ENCODE measurements around the gene CIZ1. TPM values are rescaled to one million over a fixed set of nuclear protein-coding genes. Genes with fewer than 3 reads are reported as not detected.

Gene CIZ1
- total and polyA plus RNA-seq, 9 of the 15 experiments (the other 6 are each of a cell fraction or from before 2014, with no cell fraction given) = 6.6 to 329 (median 87.8) TPM

GRCh38 chr9:128218172-128218517 lies 26.8 kb upstream of the CIZ1 start (continued):
- TF ChIP-seq CLOCK (CRISPR knock-in tag; IDR thresholded peaks at IDR 0.05; ENCODE audit: borderline replicate concordance) = no peak
- no peak for TF ChIP-seq STAG1 (CRISPR knock-in tag; IDR thresholded peaks at IDR 0.05; ENCODE audit: borderline replicate concordance)
- no peak for TF ChIP-seq RB1 (IDR thresholded peaks at IDR 0.05; ENCODE audit: low read depth)
- TF ChIP-seq ZEB2 (IDR thresholded peaks at IDR 0.05) = no peak
- TF ChIP-seq SIN3A (IDR thresholded peaks at IDR 0.05; ENCODE audit: borderline replicate concordance in 2 of 2, control insufficient read depth in 1 of 2, low read depth in 2 of 2, low read length in 2 of 2) = 0 out of 4 replicates have a peak, but pooled peaks of 1 of the 2 experiments have one; percentile 22
- TF ChIP-seq PRPF4 (IDR thresholded peaks at IDR 0.05; ENCODE audit: insufficient read depth, low read depth, low read length, poor library complexity, severe bottlenecking) = no peak
- TF ChIP-seq, protein P1, sequence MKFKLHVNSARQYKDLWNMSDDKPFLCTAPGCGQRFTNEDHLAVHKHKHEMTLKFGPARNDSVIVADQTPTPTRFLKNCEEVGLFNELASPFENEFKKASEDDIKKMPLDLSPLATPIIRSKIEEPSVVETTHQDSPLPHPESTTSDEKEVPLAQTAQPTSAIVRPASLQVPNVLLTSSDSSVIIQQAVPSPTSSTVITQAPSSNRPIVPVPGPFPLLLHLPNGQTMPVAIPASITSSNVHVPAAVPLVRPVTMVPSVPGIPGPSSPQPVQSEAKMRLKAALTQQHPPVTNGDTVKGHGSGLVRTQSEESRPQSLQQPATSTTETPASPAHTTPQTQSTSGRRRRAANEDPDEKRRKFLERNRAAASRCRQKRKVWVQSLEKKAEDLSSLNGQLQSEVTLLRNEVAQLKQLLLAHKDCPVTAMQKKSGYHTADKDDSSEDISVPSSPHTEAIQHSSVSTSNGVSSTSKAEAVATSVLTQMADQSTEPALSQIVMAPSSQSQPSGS (CRISPR knock-in tag; IDR thresholded peaks at IDR 0.05) = no peak
- no peak for TF ChIP-seq SAP30 (IDR thresholded peaks at IDR 0.05; ENCODE audit: borderline replicate concordance, insufficient read depth, low read depth, low read length, poor library complexity, severe bottlenecking)
- TF ChIP-seq BCL6 (CRISPR knock-in tag; IDR thresholded peaks at IDR 0.05) = no peak
- TF ChIP-seq TRIM28 (IDR thresholded peaks at IDR 0.05) = no peak
- TF ChIP-seq COPS2 (conservative IDR thresholded peaks at IDR 0.05) = no peak
- no peak for TF ChIP-seq IFI16 (CRISPR knock-in tag; IDR thresholded peaks at IDR 0.05)
- TF ChIP-seq CBX1 (IDR thresholded peaks at IDR 0.05; ENCODE audit: low read depth) = no peak
- TF ChIP-seq TSC22D4 (tag; IDR thresholded peaks at IDR 0.05) = no peak
- no peak for TF ChIP-seq SNRNP70 (optimal IDR thresholded peaks at IDR 0.05; ENCODE audit: low read depth, low read length)
- TF ChIP-seq SIX5 (IDR thresholded peaks at IDR 0.05; ENCODE audit: borderline replicate concordance in 1 of 2, insufficient read depth in 1 of 2, low read depth in 1 of 2, low read length in 2 of 2) = no peak
- TF ChIP-seq MYNN (IDR thresholded peaks at IDR 0.05) = no peak
- TF ChIP-seq MYNN (CRISPR knock-in tag; IDR thresholded peaks at IDR 0.05) = no peak
- TF ChIP-seq FOS (IDR thresholded peaks at IDR 0.05; ENCODE audit: extremely low read depth, insufficient read length) = no peak
- no peak for TF ChIP-seq MYBL2 (IDR thresholded peaks at IDR 0.05; ENCODE audit: low read depth)
- no peak for TF ChIP-seq MYBL2 (CRISPR knock-in tag; IDR thresholded peaks at IDR 0.05; ENCODE audit: borderline replicate concordance)
- no peak for TF ChIP-seq FOXP1 (CRISPR knock-in tag; IDR thresholded peaks at IDR 0.05)
- TF ChIP-seq ETV5 (CRISPR knock-in tag; IDR thresholded peaks at IDR 0.05; ENCODE audit: low read depth) = no peak
- TF ChIP-seq MECOM (CRISPR knock-in tag; IDR thresholded peaks at IDR 0.05) = no peak
- no peak for TF ChIP-seq MCM7 (IDR thresholded peaks at IDR 0.05)
- TF ChIP-seq ZZZ3 (IDR thresholded peaks at IDR 0.05) = no peak
- TF ChIP-seq, protein P2, sequence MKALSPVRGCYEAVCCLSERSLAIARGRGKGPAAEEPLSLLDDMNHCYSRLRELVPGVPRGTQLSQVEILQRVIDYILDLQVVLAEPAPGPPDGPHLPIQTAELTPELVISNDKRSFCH (CRISPR knock-in tag; IDR thresholded peaks at IDR 0.05) = no peak
- TF ChIP-seq, protein P2 (tag; IDR thresholded peaks at IDR 0.05) = peak; percentile 88; the same call in 1 of the 2 replicates
- no peak for TF ChIP-seq POLR2AphosphoS5 (IDR thresholded peaks at IDR 0.05; ENCODE audit: control insufficient read depth, insufficient read depth, low read depth, low read length)

All from K562 (cell line).